Measurements from ENCODE around the gene TSTD2.
A peak's percentile ranks its signal among the peaks of the same experiment; 100 is the strongest.

TSTD2 gene

GRCh38 chr9:97560154-97560553 lies 73.0 kb downstream of the TSTD2 start:
- DNase-seq = no peak

DNA sequence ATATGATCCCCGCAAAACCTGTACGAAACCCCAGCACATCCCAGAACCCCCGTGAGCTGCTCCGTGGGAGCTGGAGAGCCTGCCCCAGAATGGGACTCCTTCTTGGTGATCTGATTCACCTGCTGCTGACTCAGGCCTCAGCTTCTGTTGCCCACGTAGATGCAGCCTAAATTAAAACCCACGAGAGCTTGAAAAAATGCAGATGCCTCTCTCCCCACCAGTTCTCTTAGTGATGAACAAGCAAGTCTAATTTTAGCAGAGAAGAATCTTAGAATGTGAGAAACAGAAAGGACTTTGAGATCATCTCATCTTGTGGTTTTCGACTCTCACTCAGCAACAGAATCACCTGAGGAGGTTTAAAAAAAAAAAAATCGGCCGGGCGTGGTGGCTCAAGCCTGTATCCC lies 74.1 kb downstream of the TSTD2 start:
- peak; percentile 35 for DNase-seq

- DNase-seq = no peak
These were observed 74.5 kb downstream of the TSTD2 start for GRCh38 chr9:97558701-97559101.

- DNase-seq = no peak
These were observed 75.5 kb downstream of the TSTD2 start for GRCh38 chr9:97557606-97558095.

- DNase-seq = no peak
These were observed 76.2 kb downstream of the TSTD2 start for GRCh38 chr9:97556721-97557605.

- no peak for DNase-seq
These were observed 77.0 kb downstream of the TSTD2 start for GRCh38 chr9:97556036-97556720.

DNA sequence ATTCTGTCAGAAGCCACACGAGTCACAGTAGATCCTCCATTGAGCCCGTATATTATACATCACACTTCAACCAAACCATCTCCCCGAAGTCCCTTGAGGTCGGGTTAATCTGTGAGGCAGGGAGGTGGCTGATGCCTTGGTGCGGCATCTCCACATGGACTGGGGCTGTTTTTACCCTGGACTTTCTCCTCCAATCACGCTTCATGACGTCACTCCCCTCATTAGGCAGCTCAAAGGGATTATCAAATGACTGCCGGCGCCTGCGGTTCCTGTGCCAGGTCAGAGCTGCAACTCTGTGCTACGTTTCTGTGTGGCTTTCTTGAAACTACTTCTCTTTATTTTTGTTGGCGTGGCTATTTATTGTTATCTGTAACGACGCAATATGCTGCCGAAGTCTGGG lies 78.0 kb downstream of the TSTD2 start:
- DNase-seq = no peak

GRCh38 chr9:97554566-97555075 lies 78.5 kb downstream of the TSTD2 start:
- no peak for DNase-seq

DNA sequence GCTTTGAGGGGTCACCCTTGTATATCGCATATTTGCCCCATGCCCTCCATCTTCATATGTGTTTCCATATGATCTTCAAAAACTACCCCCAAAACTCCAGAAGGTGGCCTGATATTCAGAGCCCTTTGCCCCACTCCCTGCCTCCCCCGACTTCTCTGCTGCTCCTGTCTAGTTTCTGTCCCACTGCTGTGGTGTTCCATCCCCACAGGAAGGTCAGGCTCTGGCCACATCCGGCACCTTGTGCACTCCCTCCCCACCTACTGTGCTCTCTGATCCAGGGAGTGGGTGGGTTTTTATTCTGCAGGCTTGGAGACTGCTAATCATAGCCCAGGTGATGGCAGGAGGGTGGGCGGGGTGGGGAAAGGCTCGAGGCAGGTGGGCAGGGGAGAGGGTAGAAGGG lies 79.3 kb downstream of the TSTD2 start:
- no peak for DNase-seq

GRCh38 chr9:97553141-97553540 lies 80.0 kb downstream of the TSTD2 start:
- no peak for DNase-seq

DNA sequence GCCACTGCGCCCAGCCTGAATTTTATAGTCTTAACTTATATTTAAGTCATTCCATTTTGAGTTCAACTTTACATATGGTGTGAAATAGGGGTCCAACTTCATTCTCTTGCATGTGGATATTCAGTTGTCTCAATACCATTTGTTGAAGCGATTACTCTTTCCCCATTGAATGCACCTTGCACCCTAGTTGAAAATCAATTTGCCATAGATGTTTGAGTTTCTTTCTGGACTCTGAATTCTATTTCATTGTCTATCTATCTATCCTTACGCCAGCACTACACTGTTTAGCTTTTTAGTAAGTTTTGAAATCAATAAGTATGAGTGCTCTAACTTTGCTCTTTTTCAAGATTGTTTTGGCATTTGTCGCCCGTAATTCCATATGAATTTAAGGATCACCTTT lies 81.9 kb downstream of the TSTD2 start:
- no peak for DNase-seq

GRCh38 chr9:97550386-97550785 lies 82.8 kb downstream of the TSTD2 start:
- DNase-seq = no peak

All from activated CD4-positive, alpha-beta T cell treated with anti-CD3 and anti-CD28 coated beads, Interleukin-2, Interleukin-6, amounts not matched to agents 100 ng/mL and 50 ng/mL, durations not matched to agents 16 hours and 8 hours (primary cell).